ENCODE measurements around the gene GALNS.

Gene GALNS

GRCh38 chr16:88837806-88838205, 18.9 kb downstream of the GALNS start:
- DNase-seq = no peak

GRCh38 chr16:88836791-88837190, 20.0 kb downstream of the GALNS start:
- no peak overlapping the region for H3K4me3 ChIP-seq (ENCODE audit: control insufficient read depth in 1 of 7, extremely low read depth in 1 of 7, insufficient read depth in 4 of 7, low read depth in 2 of 7, low read length in 6 of 7)
- H3K4me1 ChIP-seq (ENCODE audit: control extremely low read depth in 1 of 4, control insufficient read depth in 4 of 4, insufficient read depth in 4 of 4, low read length in 3 of 4) = no peaks in the 10 kb centered on the region
- WGBS (ENCODE audit: insufficient coverage) = 97% methylated on average over 16 of the region's 17 CpGs
- CTCF ChIA-PET = no interaction called here
- DNase-seq = no peak
- H3K9me3 ChIP-seq (ENCODE audit: control extremely low read depth in 1 of 5, control insufficient read depth in 4 of 5, insufficient read depth in 2 of 5, low read depth in 1 of 5, low read length in 4 of 5) = no peaks in the 10 kb centered on the region
- POLR2A ChIA-PET = interaction anchor here (0.6 kb wide), 1 partner anchor 18 kb away, joined by 3 read pairs; no protein-coding TSS in a partner anchor
- peaks cover 0 to 20% (median 13%) of the 10 kb centered on the region in 4 experiments for H3K36me3 ChIP-seq (ENCODE audit: control insufficient read depth in 4 of 4, insufficient read depth in 4 of 4, low read length in 3 of 4)
- no peak overlapping the region for H3K27ac ChIP-seq (ENCODE audit: insufficient read depth in 1 of 2, low read depth in 1 of 2, low read length in 2 of 2, poor library complexity in 1 of 2, severe bottlenecking in 2 of 2)
- no peaks in the 10 kb centered on the region for H3K27me3 ChIP-seq (replicated peaks in 2 of 5; ENCODE audit: control insufficient read depth in 4 of 5, insufficient read depth in 5 of 5, low read length in 4 of 5)

More at GRCh38 chr16:88837806-88838205, 18.9 kb downstream of the GALNS start:
- ChIA-PET POLR2A (no interaction called here), CTCF (no interaction called here)
- H3K27ac ChIP-seq (ENCODE audit: insufficient read depth in 1 of 2, low read depth in 1 of 2, low read length in 2 of 2, poor library complexity in 1 of 2, severe bottlenecking in 2 of 2) = no peak overlapping the region
- no peaks in the 10 kb centered on the region for H3K4me1 ChIP-seq (ENCODE audit: control extremely low read depth in 1 of 4, control insufficient read depth in 4 of 4, insufficient read depth in 4 of 4, low read length in 3 of 4)
- no peaks in the 10 kb centered on the region for H3K27me3 ChIP-seq (replicated peaks in 2 of 5; ENCODE audit: control insufficient read depth in 4 of 5, insufficient read depth in 5 of 5, low read length in 4 of 5)
- WGBS (ENCODE audit: insufficient coverage) = 97% methylated on average over 19 of the region's 20 CpGs
- H3K9me3 ChIP-seq (ENCODE audit: control extremely low read depth in 1 of 5, control insufficient read depth in 4 of 5, insufficient read depth in 2 of 5, low read depth in 1 of 5, low read length in 4 of 5) = no peaks in the 10 kb centered on the region
- no peak overlapping the region for H3K4me3 ChIP-seq (ENCODE audit: control insufficient read depth in 1 of 7, extremely low read depth in 1 of 7, insufficient read depth in 4 of 7, low read depth in 2 of 7, low read length in 6 of 7)
- peaks cover 0 to 22% (median 14%) of the 10 kb centered on the region in 4 experiments for H3K36me3 ChIP-seq (ENCODE audit: control insufficient read depth in 4 of 4, insufficient read depth in 4 of 4, low read length in 3 of 4)

GRCh38 chr16:88835818-88836217, 20.9 kb downstream of the GALNS start:
- Histone ChIP-seq H3K27ac (ENCODE audit: insufficient read depth in 1 of 2, low read depth in 1 of 2, low read length in 2 of 2, poor library complexity in 1 of 2, severe bottlenecking in 2 of 2) (no peak overlapping the region), H3K27me3 (replicated peaks in 2 of 5; ENCODE audit: control insufficient read depth in 4 of 5, insufficient read depth in 5 of 5, low read length in 4 of 5) (no peaks in the 10 kb centered on the region), H3K4me3 (ENCODE audit: control insufficient read depth in 1 of 7, extremely low read depth in 1 of 7, insufficient read depth in 4 of 7, low read depth in 2 of 7, low read length in 6 of 7) (no peak overlapping the region), H3K36me3 (ENCODE audit: control insufficient read depth in 4 of 4, insufficient read depth in 4 of 4, low read length in 3 of 4) (peaks cover 0 to 21% (median 13%) of the 10 kb centered on the region in 4 experiments), H3K4me1 (ENCODE audit: control extremely low read depth in 1 of 4, control insufficient read depth in 4 of 4, insufficient read depth in 4 of 4, low read length in 3 of 4) (no peaks in the 10 kb centered on the region), H3K9me3 (ENCODE audit: control extremely low read depth in 1 of 5, control insufficient read depth in 4 of 5, insufficient read depth in 2 of 5, low read depth in 1 of 5, low read length in 4 of 5) (no peaks in the 10 kb centered on the region)
- POLR2A ChIA-PET = no interaction called here
- DNase-seq = no peak
- CTCF ChIA-PET = no interaction called here
- WGBS (ENCODE audit: insufficient coverage) = 98% methylated on average over 27 of the region's 33 CpGs

GRCh38 chr16:88835383-88835782, 21.4 kb downstream of the GALNS start:
- Histone ChIP-seq H3K36me3 (ENCODE audit: control insufficient read depth in 4 of 4, insufficient read depth in 4 of 4, low read length in 3 of 4) (peaks cover 0 to 19% (median 11%) of the 10 kb centered on the region in 4 experiments), H3K27me3 (replicated peaks in 2 of 5; ENCODE audit: control insufficient read depth in 4 of 5, insufficient read depth in 5 of 5, low read length in 4 of 5) (no peaks in the 10 kb centered on the region), H3K27ac (ENCODE audit: insufficient read depth in 1 of 2, low read depth in 1 of 2, low read length in 2 of 2, poor library complexity in 1 of 2, severe bottlenecking in 2 of 2) (no peak overlapping the region), H3K4me1 (ENCODE audit: control extremely low read depth in 1 of 4, control insufficient read depth in 4 of 4, insufficient read depth in 4 of 4, low read length in 3 of 4) (no peaks in the 10 kb centered on the region), H3K9me3 (ENCODE audit: control extremely low read depth in 1 of 5, control insufficient read depth in 4 of 5, insufficient read depth in 2 of 5, low read depth in 1 of 5, low read length in 4 of 5) (no peaks in the 10 kb centered on the region), H3K4me3 (ENCODE audit: control insufficient read depth in 1 of 7, extremely low read depth in 1 of 7, insufficient read depth in 4 of 7, low read depth in 2 of 7, low read length in 6 of 7) (no peak overlapping the region)
- DNase-seq = no peak
- POLR2A ChIA-PET = no interaction called here
- WGBS (ENCODE audit: insufficient coverage) = 98% methylated on average over 10 of the region's 11 CpGs
- CTCF ChIA-PET = no interaction called here

- POLR2A ChIA-PET = interaction anchor here (0.6 kb wide), 1 partner anchor 52 kb away, joined by 7 read pairs; no protein-coding TSS in a partner anchor
Observed at GRCh38 chr16:88834670-88835069, 22.1 kb downstream of the GALNS start.

GRCh38 chr16:88833086-88833485, 23.7 kb downstream of the GALNS start:
- H3K27ac ChIP-seq (ENCODE audit: insufficient read depth in 1 of 2, low read depth in 1 of 2, low read length in 2 of 2, poor library complexity in 1 of 2, severe bottlenecking in 2 of 2) = no peak overlapping the region
- no peak for DNase-seq
- H3K4me1 ChIP-seq (ENCODE audit: control extremely low read depth in 1 of 4, control insufficient read depth in 4 of 4, insufficient read depth in 4 of 4, low read length in 3 of 4) = no peaks in the 10 kb centered on the region
- WGBS (ENCODE audit: insufficient coverage) = 98% methylated on average over 10 of the region's 13 CpGs
- H3K9me3 ChIP-seq (ENCODE audit: control extremely low read depth in 1 of 5, control insufficient read depth in 4 of 5, insufficient read depth in 2 of 5, low read depth in 1 of 5, low read length in 4 of 5) = no peaks in the 10 kb centered on the region
- H3K27me3 ChIP-seq (replicated peaks in 2 of 5; ENCODE audit: control insufficient read depth in 4 of 5, insufficient read depth in 5 of 5, low read length in 4 of 5) = no peaks in the 10 kb centered on the region
- H3K36me3 ChIP-seq (ENCODE audit: control insufficient read depth in 4 of 4, insufficient read depth in 4 of 4, low read length in 3 of 4) = peaks cover 0 to 11% (median 2%) of the 10 kb centered on the region in 4 experiments
- no peak overlapping the region for H3K4me3 ChIP-seq (ENCODE audit: control insufficient read depth in 1 of 7, extremely low read depth in 1 of 7, insufficient read depth in 4 of 7, low read depth in 2 of 7, low read length in 6 of 7)
- ChIA-PET POLR2A (no interaction called here), CTCF (interaction anchor here (0.6 to 1.0 kb wide), 2 partner anchors 25 to 95 kb away, joined by 3 read pairs; no protein-coding TSS in a partner anchor)

More at GRCh38 chr16:88834670-88835069, 22.1 kb downstream of the GALNS start:
- H3K27ac ChIP-seq (ENCODE audit: insufficient read depth in 1 of 2, low read depth in 1 of 2, low read length in 2 of 2, poor library complexity in 1 of 2, severe bottlenecking in 2 of 2) = no peak overlapping the region
- no peaks in the 10 kb centered on the region for H3K27me3 ChIP-seq (replicated peaks in 2 of 5; ENCODE audit: control insufficient read depth in 4 of 5, insufficient read depth in 5 of 5, low read length in 4 of 5)
- H3K9me3 ChIP-seq (ENCODE audit: control extremely low read depth in 1 of 5, control insufficient read depth in 4 of 5, insufficient read depth in 2 of 5, low read depth in 1 of 5, low read length in 4 of 5) = no peaks in the 10 kb centered on the region
- H3K36me3 ChIP-seq (ENCODE audit: control insufficient read depth in 4 of 4, insufficient read depth in 4 of 4, low read length in 3 of 4) = peaks cover 0 to 12% (median 6%) of the 10 kb centered on the region in 4 experiments
- DNase-seq = no peak
- CTCF ChIA-PET = no interaction called here
- no peak overlapping the region for H3K4me3 ChIP-seq (ENCODE audit: control insufficient read depth in 1 of 7, extremely low read depth in 1 of 7, insufficient read depth in 4 of 7, low read depth in 2 of 7, low read length in 6 of 7)
- 100% methylated on average over 7 of the region's 13 CpGs for WGBS (ENCODE audit: insufficient coverage)
- H3K4me1 ChIP-seq (ENCODE audit: control extremely low read depth in 1 of 4, control insufficient read depth in 4 of 4, insufficient read depth in 4 of 4, low read length in 3 of 4) = no peaks in the 10 kb centered on the region

- no peak overlapping the region for H3K4me3 ChIP-seq (ENCODE audit: control insufficient read depth in 1 of 7, extremely low read depth in 1 of 7, insufficient read depth in 4 of 7, low read depth in 2 of 7, low read length in 6 of 7)
- H3K27me3 ChIP-seq (replicated peaks in 2 of 5; ENCODE audit: control insufficient read depth in 4 of 5, insufficient read depth in 5 of 5, low read length in 4 of 5) = no peaks in the 10 kb centered on the region
- no peak overlapping the region for H3K27ac ChIP-seq (ENCODE audit: insufficient read depth in 1 of 2, low read depth in 1 of 2, low read length in 2 of 2, poor library complexity in 1 of 2, severe bottlenecking in 2 of 2)
- ChIA-PET POLR2A (no interaction called here), CTCF (no interaction called here)
- H3K36me3 ChIP-seq (ENCODE audit: control insufficient read depth in 4 of 4, insufficient read depth in 4 of 4, low read length in 3 of 4) = peaks cover 0 to 8% (median 2%) of the 10 kb centered on the region in 4 experiments
- WGBS (ENCODE audit: insufficient coverage) = 97% methylated on average over 12 of the region's 13 CpGs
- no peaks in the 10 kb centered on the region for H3K4me1 ChIP-seq (ENCODE audit: control extremely low read depth in 1 of 4, control insufficient read depth in 4 of 4, insufficient read depth in 4 of 4, low read length in 3 of 4)
- no peaks in the 10 kb centered on the region for H3K9me3 ChIP-seq (ENCODE audit: control extremely low read depth in 1 of 5, control insufficient read depth in 4 of 5, insufficient read depth in 2 of 5, low read depth in 1 of 5, low read length in 4 of 5)
- no peak for DNase-seq
Observed at GRCh38 chr16:88831838-88832237, 24.9 kb downstream of the GALNS start.

Measured in common myeloid progenitor, CD34-positive (primary cell).